A673 (cell line): ENCODE data around the gene BRWD1. TPM values are rescaled to one million over a fixed set of nuclear protein-coding genes. Genes with fewer than 3 reads are reported as not detected.

Source experiments
- BruUV-seq: library from RNA; stranded (reverse); fragments of 400-500 nt; replicated peaks from 2 replicates; lab custom pipeline; 2021; lab: Mats Ljungman, UMichigan
- CTCF ChIA-PET: fragments of 300-600 bp; sonication (Branson Sonifier 250); formaldehyde crosslinking; loops from one replicate; lab custom pipeline; 2022; ENCODE audit warnings: antibody characterized with exemption; lab: Charles Lee
- POLR2A ChIA-PET: fragments of 300-600 bp; sonication (Branson Sonifier 250); formaldehyde crosslinking; loops from one replicate; lab custom pipeline; 2022; ENCODE audit warnings: antibody characterized with exemption; ENCODE audit not compliant: low non-redundant PET; lab: Charles Lee
- DNase-seq: peaks from one replicate; pipeline ENCODE4 v3.0.0-alpha.2; 2015; ENCODE audit warnings: low spot score
- H3K27ac ChIP-seq: fragments of 200-600 bp; sonication (generic); 2 replicates; pipeline ENCODE4 v1.5.1; 2016; ENCODE audit warnings: mixed run types, low read depth, mild to moderate bottlenecking, mixed read lengths, antibody characterized with exemption, low read length; ENCODE audit not compliant: poor library complexity, severe bottlenecking
- H3K27me3 ChIP-seq: fragments of 200-600 bp; sonication (generic); replicated peaks from 2 replicates; pipeline ENCODE4 v1.6.1; 2017; ENCODE audit warnings: mixed run types, low read depth, mild to moderate bottlenecking, mixed read lengths, antibody characterized with exemption, low read length; ENCODE audit not compliant: insufficient read depth, poor library complexity
- H3K36me3 ChIP-seq: fragments of 200-600 bp; sonication (generic); 2 replicates; pipeline ENCODE4 v1.6.1; 2016; ENCODE audit warnings: mixed run types, mild to moderate bottlenecking, mixed read lengths, antibody characterized with exemption, low read length; ENCODE audit not compliant: insufficient read depth, poor library complexity, severe bottlenecking
- H3K4me1 ChIP-seq: fragments of 200-600 bp; sonication (generic); 2 replicates; pipeline ENCODE4 v1.6.1; 2017; ENCODE audit warnings: mixed run types, mild to moderate bottlenecking, mixed read lengths, antibody characterized with exemption, low read length; ENCODE audit not compliant: insufficient read depth, poor library complexity, severe bottlenecking
- H3K4me3 ChIP-seq: fragments of 200-600 bp; sonication (generic); 2 replicates; pipeline ENCODE4 v1.5.1; 2016; ENCODE audit warnings: low read depth, mixed run types, mild to moderate bottlenecking, mixed read lengths, low read length; ENCODE audit not compliant: poor library complexity, severe bottlenecking
- H3K9me3 ChIP-seq: fragments of 200-600 bp; sonication (generic); 2 replicates; pipeline ENCODE4 v1.6.1; 2016; ENCODE audit warnings: mixed run types, low read depth, mild to moderate bottlenecking, mixed read lengths, antibody characterized with exemption, low read length; ENCODE audit not compliant: poor library complexity, severe bottlenecking
- CTCF ChIP-seq: fragments of 300-800, 200-600 bp; sonication (generic); conservative IDR thresholded peaks from 2 replicates; pipeline ENCODE4 v1.5.1; 2017; ENCODE audit warnings: low read depth, mild to moderate bottlenecking, antibody characterized with exemption, low read length, moderate library complexity, mixed read lengths
- EZH2 ChIP-seq: fragments of 200-600 bp; sonication (generic); IDR thresholded peaks from 2 replicates; pipeline ENCODE4 v1.6.1; 2017; ENCODE audit warnings: borderline replicate concordance, low read depth, mild to moderate bottlenecking, mixed read lengths, antibody characterized with exemption, low read length; ENCODE audit not compliant: poor library complexity, severe bottlenecking
- intact Hi-C: fragments of 100-400 bp; cut with micrococcal nuclease; formaldehyde crosslinking; loops from one replicate; pipeline ENCODE4 v1.10.0; 2022; ENCODE audit not compliant: unreplicated experiment
- total RNA-seq: library from RNA; stranded (reverse); gene quantifications from 2 replicates; pipeline ENCODE4 v1.2.3, GENCODE V29; 2021

BRWD1 gene
- total RNA-seq, 1 experiment from 2014 or later, result 27.6 TPM

- no TSS peak for BruUV-seq
- no peak overlapping the region for H3K4me3 ChIP-seq
- no peaks in the 10 kb centered on the region for H3K36me3 ChIP-seq
- DNase-seq, result no peak
- no peaks in the 10 kb centered on the region for H3K9me3 ChIP-seq
- intact Hi-C loops, result no loop called here
- CTCF ChIA-PET, result interaction anchor here (0.6 kb wide), 1 partner anchor 10 kb away, joined by 3 read pairs; no protein-coding TSS in a partner anchor
- POLR2A ChIA-PET, result interaction anchor here (0.6 kb wide), 1 partner anchor 183 kb away, joined by 5 read pairs; no protein-coding TSS in a partner anchor
- H3K4me1 ChIP-seq, result no peaks in the 10 kb centered on the region
- TF ChIP-seq CTCF (no peak), EZH2 (no peak)
- no peaks in the 10 kb centered on the region for H3K27me3 ChIP-seq
- no peak overlapping the region for H3K27ac ChIP-seq
These were observed 39.9 kb upstream of the BRWD1 start for GRCh38 chr21:39353295-39353694.

- peak overlapping the region; percentile 49 for H3K4me3 ChIP-seq
- H3K27me3 ChIP-seq, result no peaks in the 10 kb centered on the region
- ChIA-PET POLR2A (interaction anchor here (0.7 kb wide), 1 partner anchor 127 kb away, joined by 3 read pairs; no protein-coding TSS in a partner anchor), CTCF (no interaction called here)
- no TSS peak for BruUV-seq
- TF ChIP-seq CTCF (no peak), EZH2 (no peak)
- peaks cover 15% of the 10 kb centered on the region for H3K4me1 ChIP-seq
- peak overlapping the region; percentile 82 for H3K27ac ChIP-seq
- no peak for DNase-seq
- no peaks in the 10 kb centered on the region for H3K9me3 ChIP-seq
- intact Hi-C loops, result no loop called here
- peaks cover 21% of the 10 kb centered on the region for H3K36me3 ChIP-seq
These were observed 36.9 kb upstream of the BRWD1 start for GRCh38 chr21:39350094-39351005.

- peak overlapping the region; percentile 49 for H3K4me3 ChIP-seq
- H3K9me3 ChIP-seq, result no peaks in the 10 kb centered on the region
- peak overlapping the region; percentile 82 for H3K27ac ChIP-seq
- H3K27me3 ChIP-seq, result no peaks in the 10 kb centered on the region
- CTCF ChIA-PET, result no interaction called here
- H3K36me3 ChIP-seq, result peaks cover 30% of the 10 kb centered on the region
- intact Hi-C loops, result loop anchor here (2.0 kb wide), 1 partner anchor 37 kb away; no protein-coding TSS in a partner anchor
- H3K4me1 ChIP-seq, result peaks cover 20% of the 10 kb centered on the region
- POLR2A ChIA-PET, result interaction anchor here (0.7 kb wide), 1 partner anchor 126 kb away, joined by 3 read pairs; no protein-coding TSS in a partner anchor
- TF ChIP-seq CTCF (no peak), EZH2 (no peak)
- BruUV-seq, result TSS peak; percentile 81
- peak; percentile 98 for DNase-seq
These were observed 36.0 kb upstream of the BRWD1 start for GRCh38 chr21:39349211-39350093.
